Measurements from ENCODE around the gene ZNF846.

GRCh38 chr19:9752701-9753443 lies 15.7 kb downstream of the ZNF846 start:
- TF ChIP-seq EZH2 (IDR thresholded peaks at IDR 0.05), result no peak
- no peak for TF ChIP-seq CEBPB (IDR thresholded peaks at IDR 0.05; ENCODE audit: low read depth)
- TF ChIP-seq CTCF (IDR thresholded peaks at IDR 0.05 in 2 of 3, conservative IDR thresholded peaks at IDR 0.05 in 1 of 3; ENCODE audit: borderline replicate concordance in 1 of 3, insufficient read depth in 1 of 3, low read depth in 2 of 3, low read length in 2 of 3), result no peak
- TF ChIP-seq MAX (IDR thresholded peaks at IDR 0.05), result no peak
- no peak for TF ChIP-seq ATF3 (IDR thresholded peaks at IDR 0.05)
- no peak for TF ChIP-seq POLR2A (IDR thresholded peaks at IDR 0.05; ENCODE audit: borderline replicate concordance, extremely low read depth, insufficient read depth, insufficient read length)
- no peak for TF ChIP-seq RAD21 (IDR thresholded peaks at IDR 0.05; ENCODE audit: low read depth)
- TF ChIP-seq SRF (IDR thresholded peaks at IDR 0.05; ENCODE audit: low read depth), result no peak
- TF ChIP-seq REST (IDR thresholded peaks at IDR 0.05; ENCODE audit: low read depth), result no peak
- TF ChIP-seq POLR2AphosphoS5 (IDR thresholded peaks at IDR 0.05; ENCODE audit: low read depth, low read length), result no peak
- no peak for TF ChIP-seq ZNF274 (IDR thresholded peaks at IDR 0.05; ENCODE audit: low read depth, low read length)
- no peak for TF ChIP-seq YY1 (IDR thresholded peaks at IDR 0.05; ENCODE audit: extremely low read depth, insufficient replicate concordance, low read depth, low read length)
- no peak for TF ChIP-seq JUND (IDR thresholded peaks at IDR 0.05)
- TF ChIP-seq EZH2phosphoT487 (IDR thresholded peaks at IDR 0.05; ENCODE audit: borderline replicate concordance), result no peak

Measured in HCT116 (cell line).